Endodermal cell (in vitro differentiated cells): ENCODE measurements around the gene EGFL8. TPM values are rescaled to one million over a fixed set of nuclear protein-coding genes. Genes with fewer than 3 reads are reported as not detected.
A peak's percentile ranks its signal among the peaks of the same experiment; 100 is the strongest.

ENCODE experiments used
- DNase-seq: peaks from one replicate; pipeline ENCODE4 v3.0.0-alpha.2; 2017
- H3K27ac ChIP-seq: 2 replicates; pipeline ENCODE4 v1.5.1; 2013; ENCODE audit warnings: mild to moderate bottlenecking, low read depth, low read length, moderate library complexity
- H3K27me3 ChIP-seq: 2 replicates; pipeline ENCODE4 v1.6.1; 2013; ENCODE audit warnings: mild to moderate bottlenecking, low read length, moderate library complexity; ENCODE audit not compliant: insufficient read depth, control insufficient read depth, poor library complexity, severe bottlenecking
- H3K36me3 ChIP-seq: 2 replicates; pipeline ENCODE4 v1.7.0; 2013; ENCODE audit warnings: mild to moderate bottlenecking, low read length, moderate library complexity; ENCODE audit not compliant: control insufficient read depth, insufficient read depth
- H3K4me1 ChIP-seq: one replicate; pipeline ENCODE4 v1.7.0; 2013; ENCODE audit warnings: low read length; ENCODE audit not compliant: control insufficient read depth, insufficient read depth
- H3K4me3 ChIP-seq: 2 replicates; pipeline ENCODE4 v1.5.1; 2013; ENCODE audit warnings: mild to moderate bottlenecking, low read length, moderate library complexity
- H3K9ac ChIP-seq: 2 replicates; pipeline ENCODE4 v1.6.1; 2013; ENCODE audit warnings: mild to moderate bottlenecking, low read length, moderate library complexity; ENCODE audit not compliant: poor library complexity, severe bottlenecking; ENCODE audit errors: extremely low read depth
- H3K9me3 ChIP-seq: 2 replicates; pipeline ENCODE4 v1.6.1; 2013; ENCODE audit warnings: mild to moderate bottlenecking, low read length, moderate library complexity; ENCODE audit not compliant: control insufficient read depth
- H3K27ac Mint-ChIP-seq: 2 replicates; pipeline ENCODE4 v1.8.0; 2020; ENCODE audit warnings: mixed read lengths
- H3K27me3 Mint-ChIP-seq: 2 replicates; pipeline ENCODE4 v1.8.0; 2021; ENCODE audit warnings: mild to moderate bottlenecking, mixed read lengths; ENCODE audit not compliant: insufficient read depth
- H3K36me3 Mint-ChIP-seq: 2 replicates; pipeline ENCODE4 v1.8.0; 2020; ENCODE audit warnings: low read depth, mixed read lengths
- H3K4me1 Mint-ChIP-seq: 2 replicates; pipeline ENCODE4 v1.8.0; 2020; ENCODE audit warnings: mixed read lengths
- H3K4me3 Mint-ChIP-seq: 2 replicates; pipeline ENCODE4 v1.8.0; 2020; ENCODE audit warnings: mild to moderate bottlenecking, moderate library complexity, mixed read lengths
- H3K9me3 Mint-ChIP-seq: 2 replicates; pipeline ENCODE4 v1.8.0; 2020; ENCODE audit warnings: mild to moderate bottlenecking, mixed read lengths
- CTCF ChIP-seq: fragments of 200-600 bp; sonication (generic); conservative IDR thresholded peaks from 2 replicates; pipeline ENCODE4 v1.5.0; 2021; ENCODE audit warnings: antibody characterized with exemption, mild to moderate bottlenecking
- WGBS, 2 experiments: methylation state at CpG; one replicate each; pipeline versions ENCODE4 v1.1.5 to v1.1.7; 2013; ENCODE audit warnings: missing lambda C conversion rate in 2 of 2, mixed read lengths in 1 of 2; ENCODE audit not compliant: insufficient coverage in 1 of 2, insufficient read length in 1 of 2; 5-methylcytosine and 5-hydroxymethylcytosine counted together
- total RNA-seq, 2 donors: library from RNA; stranded (reverse); fragmentation: NEBNext Ultra II Directional in 1 of 2; extraction: Animal tissue kit (Norgen Biotek cat#: 25700) in 1 of 2; gene quantifications; 2 replicates in 1 of 2; 3 replicates in 1 of 2; pipeline ENCODE4 v1.2.1, GENCODE V29; 2021

The EGFL8 gene
- total RNA-seq, 2 donors from 2014 or later = 27.9 to 39.6 TPM

GRCh38 chr6:32176476-32177182 is 12.2 kb downstream of the EGFL8 start:
- Histone ChIP-seq H3K4me1 (no peaks in the 10 kb centered on the region), H3K27me3 (no peaks in the 10 kb centered on the region), H3K9ac (peak overlapping the region; percentile 84), H3K4me3 (peak overlapping the region; percentile 97), H3K36me3 (peaks cover 22% of the 10 kb centered on the region), H3K9me3 (no peaks in the 10 kb centered on the region), H3K27ac (peak overlapping the region; percentile 98)
- H3K27me3 Mint-ChIP-seq = no peaks in the 10 kb centered on the region
- H3K9me3 Mint-ChIP-seq = no peaks in the 10 kb centered on the region
- H3K4me1 Mint-ChIP-seq = peaks cover 44% of the 10 kb centered on the region
- no peak for TF ChIP-seq CTCF
- DNase-seq = no peak
- peak overlapping the region; percentile 98 for H3K27ac Mint-ChIP-seq
- peaks cover 25% of the 10 kb centered on the region for H3K36me3 Mint-ChIP-seq
- 12 to 15% methylated on average over 5 of the region's 5 CpGs for WGBS, 2 experiments
- peak overlapping the region; percentile 78 for H3K4me3 Mint-ChIP-seq

DNA sequence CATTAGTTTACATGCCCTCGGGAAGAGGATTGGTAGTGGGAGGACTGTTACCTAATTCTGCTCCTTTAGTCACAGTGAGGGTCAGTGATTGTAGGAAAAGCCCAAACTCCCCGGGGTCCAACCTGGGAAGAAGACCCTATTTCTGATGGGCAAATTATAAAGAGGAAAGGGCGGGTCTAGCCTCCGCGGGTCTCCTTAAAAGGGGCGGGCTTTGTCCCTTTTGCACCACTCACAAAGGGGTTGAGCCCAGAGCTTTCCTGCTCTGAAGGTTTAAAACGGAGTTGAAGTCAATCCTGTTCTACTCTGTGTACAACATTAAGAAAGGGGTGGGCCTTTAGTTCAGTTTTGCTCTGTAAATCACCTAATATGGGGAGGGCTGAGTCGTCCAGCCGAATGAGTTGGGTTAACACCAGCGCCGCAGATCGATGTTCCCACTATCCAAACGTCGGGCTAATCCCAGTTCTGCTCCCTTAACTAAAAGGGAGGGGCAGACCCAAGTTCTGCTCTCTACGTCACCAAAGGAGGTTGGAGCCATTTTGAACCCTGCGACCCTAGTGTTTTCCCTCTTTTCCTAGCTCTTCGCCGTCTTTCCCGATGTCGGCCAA is 12.9 kb downstream of the EGFL8 start:
- Histone ChIP-seq H3K36me3 (peaks cover 20% of the 10 kb centered on the region), H3K4me1 (no peaks in the 10 kb centered on the region), H3K4me3 (peak overlapping the region; percentile 97), H3K27me3 (no peaks in the 10 kb centered on the region), H3K9me3 (no peaks in the 10 kb centered on the region), H3K27ac (peak overlapping the region; percentile 98), H3K9ac (peak overlapping the region; percentile 84)
- Mint-ChIP-seq H3K9me3 (no peaks in the 10 kb centered on the region), H3K27ac (peak overlapping the region; percentile 98), H3K27me3 (no peaks in the 10 kb centered on the region), H3K4me3 (peak overlapping the region; percentile 78), H3K4me1 (peaks cover 47% of the 10 kb centered on the region), H3K36me3 (peaks cover 26% of the 10 kb centered on the region)
- WGBS, 2 experiments = 0 to 1% methylated on average over 15 to 20 of the region's 20 CpGs
- DNase-seq = peak; percentile 82
- no peak for TF ChIP-seq CTCF

DNA sequence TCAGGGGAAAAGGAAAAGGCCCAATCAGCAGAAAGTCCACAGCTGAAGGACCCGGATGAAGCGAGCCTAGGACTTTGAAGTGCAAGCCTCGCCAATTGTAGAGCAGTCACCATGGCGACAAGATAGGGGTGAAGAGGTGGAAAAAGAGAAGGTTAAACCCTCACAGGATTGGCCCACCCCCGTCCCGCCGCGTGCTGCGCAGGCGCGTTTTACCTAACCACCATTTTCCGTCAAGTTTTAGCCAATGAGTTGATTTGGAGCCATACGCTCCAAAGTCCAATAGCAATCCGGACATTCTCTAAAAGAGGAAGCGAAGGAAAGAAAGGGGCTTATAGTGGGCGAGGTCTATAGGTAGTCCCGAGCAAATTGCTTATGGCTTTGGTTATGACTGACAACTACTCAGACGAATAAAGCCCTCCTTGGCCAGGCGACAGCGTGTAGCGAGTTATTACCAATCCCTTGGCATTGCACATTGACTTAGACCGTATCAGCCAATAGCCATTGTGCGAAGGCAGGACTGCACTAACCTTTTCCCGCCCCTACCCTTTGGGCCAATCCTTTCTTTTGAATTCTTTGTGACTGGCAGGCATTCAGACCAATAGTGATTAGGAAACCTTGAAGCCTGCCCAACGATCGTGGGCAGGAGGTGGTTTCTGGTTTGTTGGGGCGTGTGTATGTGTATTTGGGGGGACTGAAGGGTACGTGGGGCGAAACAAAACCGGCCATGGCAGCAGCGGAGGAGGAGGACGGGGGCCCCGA is 13.6 kb downstream of the EGFL8 start, which contains the start of gene RNF5:
TSS of gene RNF5 (plus strand) at position 618 of the 759 bp plus-strand sequence. CDS start at position 725, 107 bp downstream.
- Mint-ChIP-seq H3K4me1 (peaks cover 47% of the 10 kb centered on the region), H3K4me3 (peak within 1 kb of the TSS; percentile 78), H3K27ac (peak within 1 kb of the TSS; percentile 98), H3K36me3 (peaks cover 29% of the 10 kb centered on the region), H3K27me3 (no peaks in the 10 kb centered on the region), H3K9me3 (no peaks in the 10 kb centered on the region)
- Histone ChIP-seq H3K4me3 (peak within 1 kb of the TSS; percentile 97), H3K27ac (peak within 1 kb of the TSS; percentile 98), H3K4me1 (no peaks in the 10 kb centered on the region), H3K27me3 (no peaks in the 10 kb centered on the region), H3K36me3 (peaks cover 20% of the 10 kb centered on the region), H3K9ac (peak within 1 kb of the TSS; percentile 84), H3K9me3 (no peaks in the 10 kb centered on the region)
- TF ChIP-seq CTCF = no peak
- peak; percentile 99 for DNase-seq
- 0% methylated on average over 16 to 33 of the region's 33 CpGs for WGBS, 2 experiments
